Measurements from ENCODE around the gene CDIPT.

CDIPT gene

GRCh38 chr16:29825145-29826044, 37.6 kb downstream of the CDIPT start:
- DNase-seq (ENCODE audit: low read depth): peak; percentile 89

- no peak for DNase-seq (ENCODE audit: low read depth)
These were observed 38.4 kb downstream of the CDIPT start for GRCh38 chr16:29824589-29825144.

- no peak for DNase-seq (ENCODE audit: low read depth)
These were observed 41.3 kb downstream of the CDIPT start for GRCh38 chr16:29821643-29822115.

GRCh38 chr16:29820730-29821642, 42.0 kb downstream of the CDIPT start:
- DNase-seq (ENCODE audit: low read depth): no peak

- DNase-seq (ENCODE audit: low read depth): no peak
These were observed 42.7 kb downstream of the CDIPT start, which contains the start of gene MVP for GRCh38 chr16:29820271-29820701. TSS of gene MVP (plus strand) at chr16:29820462. CDS start at chr16:29830550, 10,088 bp downstream.

- no peak for DNase-seq (ENCODE audit: low read depth)
These were observed 43.5 kb downstream of the CDIPT start for GRCh38 chr16:29819506-29819905.

GRCh38 chr16:29818082-29818481, 44.9 kb downstream of the CDIPT start:
- no peak for DNase-seq (ENCODE audit: low read depth)

- no peak for DNase-seq (ENCODE audit: low read depth)
These were observed 46.2 kb downstream of the CDIPT start for GRCh38 chr16:29816694-29817441.

GRCh38 chr16:29815793-29816693, 47.0 kb downstream of the CDIPT start, which contains the start of gene PAGR1:
TSS of gene PAGR1 (plus strand) at chr16:29816152. CDS start at chr16:29816526, 374 bp downstream.
- DNase-seq (ENCODE audit: low read depth): peak; percentile 98

GRCh38 chr16:29815032-29815721, 47.8 kb downstream of the CDIPT start:
- DNase-seq (ENCODE audit: low read depth): no peak

- DNase-seq (ENCODE audit: low read depth): no peak
These were observed 48.4 kb downstream of the CDIPT start for GRCh38 chr16:29814592-29814991.

GRCh38 chr16:29813644-29814562, 49.1 kb downstream of the CDIPT start:
- DNase-seq (ENCODE audit: low read depth): no peak

GRCh38 chr16:29812754-29813643, 50.0 kb downstream of the CDIPT start:
- no peak for DNase-seq (ENCODE audit: low read depth)

GRCh38 chr16:29811896-29812665, 50.9 kb downstream of the CDIPT start, which contains the start of gene PRRT2:
TSS of gene PRRT2 (plus strand) at chr16:29812193. CDS start at chr16:29813055, 862 bp downstream.
- DNase-seq (ENCODE audit: low read depth): no peak

- peak; percentile 91 for DNase-seq (ENCODE audit: low read depth)
These were observed 51.7 kb downstream of the CDIPT start for GRCh38 chr16:29811170-29811895.

GRCh38 chr16:29810699-29811169, 52.3 kb downstream of the CDIPT start:
- DNase-seq (ENCODE audit: low read depth): no peak
